Daoy (cell line): ENCODE measurements around the gene FOXP4. TPM values are rescaled to one million over a fixed set of nuclear protein-coding genes. Genes with fewer than 3 reads are reported as not detected.
A peak's percentile ranks its signal among the peaks of the same experiment; 100 is the strongest.
"Not testable (repeated sequence)": the region's sequence is repeated elsewhere in the genome, so short reads cannot be mapped to it uniquely, and the experiment has no call there.

ENCODE experiments used
- DNase-seq: peaks from one replicate; pipeline ENCODE4 v3.0.0-alpha.2; 2015; ENCODE audit warnings: low read depth
- total RNA-seq: library from RNA; depleted of rRNA; stranded (reverse); fragments of >200 nt; shearing (Covaris generic); gene quantifications from 2 replicates; pipeline ENCODE4 v1.2.3, GENCODE V29; 2014

FOXP4 gene
- total RNA-seq, 1 experiment from 2014 or later: 3.7 TPM

- DNase-seq: no peak
Measured at GRCh38 chr6:41598670-41599014, 52.5 kb downstream of the FOXP4 start.

GRCh38 chr6:41599015-41599851 lies 53.1 kb downstream of the FOXP4 start:
- no peak for DNase-seq

- no peak for DNase-seq
Measured at GRCh38 chr6:41599852-41600445, 53.8 kb downstream of the FOXP4 start.

- DNase-seq: no peak
Measured at GRCh38 chr6:41600499-41601247, 54.5 kb downstream of the FOXP4 start.

- no peak for DNase-seq
Measured at GRCh38 chr6:41601248-41601549, 55.0 kb downstream of the FOXP4 start.

- DNase-seq: no peak
Measured at GRCh38 chr6:41602422-41602743, 56.2 kb downstream of the FOXP4 start.

GRCh38 chr6:41602864-41603608 lies 56.9 kb downstream of the FOXP4 start:
- peak; percentile 88 for DNase-seq

GRCh38 chr6:41604006-41604405 lies 57.8 kb downstream of the FOXP4 start:
- DNase-seq: no peak

GRCh38 chr6:41605649-41606048 lies 59.5 kb downstream of the FOXP4 start:
- DNase-seq: no peak

- DNase-seq: no peak
Measured at GRCh38 chr6:41607036-41607435, 60.9 kb downstream of the FOXP4 start.

- DNase-seq: no peak
Measured at GRCh38 chr6:41607736-41608135, 61.6 kb downstream of the FOXP4 start.

GRCh38 chr6:41608443-41609151 lies 62.4 kb downstream of the FOXP4 start:
- no peak for DNase-seq

- no peak for DNase-seq
Measured at GRCh38 chr6:41614715-41615114, 68.5 kb downstream of the FOXP4 start.

GRCh38 chr6:41615311-41615710 lies 69.1 kb downstream of the FOXP4 start:
- DNase-seq: no peak

- no peak for DNase-seq
Measured at GRCh38 chr6:41618598-41618997, 72.4 kb downstream of the FOXP4 start.

GRCh38 chr6:41619193-41619592 lies 73.0 kb downstream of the FOXP4 start:
- DNase-seq: not testable (repeated sequence)

GRCh38 chr6:41621367-41621766 lies 75.2 kb downstream of the FOXP4 start:
- DNase-seq: no peak

- no peak for DNase-seq
Measured at GRCh38 chr6:41621802-41622201, 75.6 kb downstream of the FOXP4 start.

- DNase-seq: no peak
Measured at GRCh38 chr6:41622206-41622988, 76.2 kb downstream of the FOXP4 start.

GRCh38 chr6:41623330-41623729 lies 77.1 kb downstream of the FOXP4 start:
- no peak for DNase-seq
